GM21786 (cell line): Measurements from ENCODE around the gene EREG.
"Not testable (repeated sequence)": the region's sequence is repeated elsewhere in the genome, so short reads cannot be mapped to it uniquely, and the experiment has no call there.

Source experiments
- ATAC-seq: cut with Tn5 transposase; IDR thresholded peaks from one replicate; pipeline ENCODE4 v1.9.1; 2021; ENCODE audit not compliant: unreplicated experiment

EREG gene

GRCh38 chr4:74387790-74388189 is 22.8 kb downstream of the EREG start:
- ATAC-seq = no peak

GRCh38 chr4:74389494-74389893 is 24.5 kb downstream of the EREG start:
- ATAC-seq = no peak

GRCh38 chr4:74390677-74391076 is 25.7 kb downstream of the EREG start:
- ATAC-seq = no peak

- no peak for ATAC-seq
These were observed 26.4 kb downstream of the EREG start for GRCh38 chr4:74391346-74391745.

GRCh38 chr4:74391890-74392475 is 27.0 kb downstream of the EREG start:
- no peak for ATAC-seq

- no peak for ATAC-seq
These were observed 29.7 kb downstream of the EREG start for GRCh38 chr4:74394476-74395136.

- ATAC-seq = no peak
These were observed 30.7 kb downstream of the EREG start for GRCh38 chr4:74395633-74396032.

GRCh38 chr4:74397748-74398426 is 32.9 kb downstream of the EREG start:
- no peak for ATAC-seq

- ATAC-seq = not testable (repeated sequence)
These were observed 34.1 kb downstream of the EREG start for GRCh38 chr4:74398894-74399589.

GRCh38 chr4:74400395-74400794 is 35.5 kb downstream of the EREG start:
- no peak for ATAC-seq

- peak; percentile 95 for ATAC-seq
These were observed 37.9 kb downstream of the EREG start for GRCh38 chr4:74402692-74403456.

GRCh38 chr4:74407891-74408290 is 42.9 kb downstream of the EREG start:
- ATAC-seq = no peak

GRCh38 chr4:74408639-74409038 is 43.7 kb downstream of the EREG start:
- ATAC-seq = no peak

- ATAC-seq = no peak
These were observed 45.3 kb downstream of the EREG start for GRCh38 chr4:74410272-74410671.

- ATAC-seq = no peak
These were observed 47.3 kb downstream of the EREG start for GRCh38 chr4:74412225-74412624.

- no peak for ATAC-seq
These were observed 48.3 kb downstream of the EREG start for GRCh38 chr4:74413265-74413664.

GRCh38 chr4:74414149-74414809 is 49.3 kb downstream of the EREG start:
- ATAC-seq = no peak

- ATAC-seq = no peak
These were observed 50.8 kb downstream of the EREG start for GRCh38 chr4:74415602-74416300.

GRCh38 chr4:74418063-74418670 is 53.2 kb downstream of the EREG start:
- no peak for ATAC-seq
